MCF 10A (cell line): Measurements from ENCODE around the gene RAPGEF6. TPM values are rescaled to one million over a fixed set of nuclear protein-coding genes. Genes with fewer than 3 reads are reported as not detected.

Source experiments
- BruUV-seq: library from RNA; stranded (reverse); fragments of 400-500 nt; replicated peaks from 2 replicates; lab custom pipeline; 2021; lab: Mats Ljungman, UMichigan
- CTCF ChIA-PET: fragments of 300-600 bp; sonication (Branson Sonifier 250); formaldehyde crosslinking; extraction: SDS; loops from one replicate; lab custom pipeline; 2021; ENCODE audit warnings: antibody characterized with exemption, inconsistent platforms; lab: Yijun Ruan, JAX
- POLR2A ChIA-PET: fragments of 300-600, 350-650 bp; sonication (Branson Sonifier 250); formaldehyde crosslinking; extraction: SDS; loops from one replicate; lab custom pipeline; 2020; ENCODE audit warnings: antibody characterized with exemption, inconsistent platforms; lab: Yijun Ruan, JAX
- DNase-seq: peaks from one replicate; pipeline ENCODE4 v3.0.0-alpha.2; 2018; ENCODE audit not compliant: unreplicated experiment
- H3K27ac Mint-ChIP-seq: one replicate; pipeline ENCODE4 v1.8.0; 2022; ENCODE audit warnings: mild to moderate bottlenecking, low read depth, mixed read lengths; ENCODE audit not compliant: unreplicated experiment
- H3K27me3 Mint-ChIP-seq: one replicate; pipeline ENCODE4 v1.8.0; 2022; ENCODE audit warnings: mixed read lengths; ENCODE audit not compliant: insufficient read depth, unreplicated experiment
- H3K36me3 Mint-ChIP-seq: one replicate; pipeline ENCODE4 v1.8.0; 2022; ENCODE audit warnings: mild to moderate bottlenecking, moderate library complexity, mixed read lengths; ENCODE audit not compliant: insufficient read depth, unreplicated experiment
- H3K4me1 Mint-ChIP-seq: one replicate; pipeline ENCODE4 v1.8.0; 2022; ENCODE audit warnings: mixed read lengths; ENCODE audit not compliant: insufficient read depth, unreplicated experiment
- H3K4me3 Mint-ChIP-seq: one replicate; pipeline ENCODE4 v1.8.0; 2022; ENCODE audit warnings: mild to moderate bottlenecking, moderate library complexity, mixed read lengths; ENCODE audit not compliant: unreplicated experiment
- H3K9me3 Mint-ChIP-seq: one replicate; pipeline ENCODE4 v1.8.0; 2022; ENCODE audit warnings: mixed read lengths; ENCODE audit not compliant: unreplicated experiment
- CTCF ChIP-seq: fragments of 200-600 bp; IDR thresholded peaks from one replicate; pipeline ENCODE4 v1.8.0; 2022; ENCODE audit warnings: antibody characterized with exemption, mild to moderate bottlenecking; ENCODE audit not compliant: unreplicated experiment
- intact Hi-C: fragments of 100-400 bp; cut with micrococcal nuclease; formaldehyde crosslinking; loops from 2 replicates; pipeline ENCODE4 v1.14.1; 2022
- total RNA-seq: library from RNA; stranded (reverse); gene quantifications from 2 replicates; pipeline ENCODE4 v1.2.3, GENCODE V29; 2022

The RAPGEF6 gene
- total RNA-seq, 1 experiment from 2014 or later, result 20.5 TPM

GRCh38 chr5:131392466-131393095, 242.4 kb downstream of the RAPGEF6 start:
- ChIA-PET CTCF (interaction anchor here (1.4 kb wide), 1 partner anchor 19 kb away, joined by 4 read pairs; no protein-coding TSS in a partner anchor), POLR2A (interaction anchor here (0.6 to 1.9 kb wide), 3 partner anchors 8 to 230 kb away, joined by 3 to 4 read pairs (median 3); no protein-coding TSS in a partner anchor)
- BruUV-seq, result no TSS peak
- Mint-ChIP-seq H3K9me3 (no peaks in the 10 kb centered on the region), H3K27me3 (no peaks in the 10 kb centered on the region), H3K4me3 (no peak overlapping the region), H3K4me1 (peaks cover 4% of the 10 kb centered on the region), H3K36me3 (peaks cover 97% of the 10 kb centered on the region), H3K27ac (peak overlapping the region; percentile 39)
- DNase-seq, result no peak
- intact Hi-C loops, result no loop called here
- TF ChIP-seq CTCF, result no peak

DNA sequence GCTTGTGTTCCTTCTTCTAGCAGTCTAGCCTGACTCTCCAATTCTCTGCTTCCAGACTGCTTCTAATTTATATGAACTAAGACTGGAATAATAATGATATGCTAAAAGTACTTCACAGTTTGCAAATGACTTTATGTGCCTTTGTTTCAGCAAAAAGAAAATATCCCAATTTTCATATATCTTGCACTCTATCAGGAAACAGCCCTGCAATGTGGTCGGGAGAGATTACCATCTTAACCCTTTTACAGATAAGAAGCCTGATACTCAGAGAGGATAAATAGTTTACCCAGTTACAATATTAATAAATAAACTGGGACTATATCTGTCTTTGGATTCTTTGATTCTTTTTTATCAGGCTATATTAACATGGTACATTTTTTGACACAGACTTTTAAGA, 245.2 kb downstream of the RAPGEF6 start:
- intact Hi-C loops, result no loop called here
- no peak for DNase-seq
- TF ChIP-seq CTCF, result no peak
- H3K36me3 Mint-ChIP-seq, result peaks cover 97% of the 10 kb centered on the region
- no peak overlapping the region for H3K4me3 Mint-ChIP-seq
- H3K27ac Mint-ChIP-seq, result peak overlapping the region; percentile 13
- H3K4me1 Mint-ChIP-seq, result peaks cover 4% of the 10 kb centered on the region
- ChIA-PET POLR2A (interaction anchor here (1.4 kb wide), 1 partner anchor 11 kb away, joined by 4 read pairs; no protein-coding TSS in a partner anchor), CTCF (interaction anchor here (1.1 to 1.3 kb wide), 2 partner anchors 11 to 226 kb away, joined by 3 to 4 read pairs; no protein-coding TSS in a partner anchor)
- H3K27me3 Mint-ChIP-seq, result no peaks in the 10 kb centered on the region
- no peaks in the 10 kb centered on the region for H3K9me3 Mint-ChIP-seq
- BruUV-seq, result no TSS peak

- no peaks in the 10 kb centered on the region for H3K27me3 Mint-ChIP-seq
- H3K36me3 Mint-ChIP-seq, result peaks cover 93% of the 10 kb centered on the region
- no peaks in the 10 kb centered on the region for H3K9me3 Mint-ChIP-seq
- intact Hi-C loops, result no loop called here
- no peak for TF ChIP-seq CTCF
- peaks cover 4% of the 10 kb centered on the region for H3K4me1 Mint-ChIP-seq
- H3K27ac Mint-ChIP-seq, result peak overlapping the region; percentile 13
- POLR2A ChIA-PET, result interaction anchor here (1.4 kb wide), 1 partner anchor 10 kb away, joined by 4 read pairs; no protein-coding TSS in a partner anchor
- no peak for DNase-seq
- CTCF ChIA-PET, result interaction anchor here (0.5 to 1.3 kb wide), 5 partner anchors 11 to 1444 kb away, joined by 3 to 4 read pairs (median 3); no protein-coding TSS in a partner anchor
- no peak overlapping the region for H3K4me3 Mint-ChIP-seq
- BruUV-seq, result no TSS peak
These were observed 245.7 kb downstream of the RAPGEF6 start for GRCh38 chr5:131389096-131389868.

GRCh38 chr5:131387255-131387654, 247.8 kb downstream of the RAPGEF6 start:
- POLR2A ChIA-PET, result interaction anchor here (0.7 to 1.2 kb wide), 3 partner anchors 8 to 222 kb away, joined by 3 to 4 read pairs (median 4); partner anchors contain the start of gene CDC42SE2
- intact Hi-C loops, result no loop called here
- H3K27me3 Mint-ChIP-seq, result no peaks in the 10 kb centered on the region
- H3K9me3 Mint-ChIP-seq, result no peaks in the 10 kb centered on the region
- no peak overlapping the region for H3K4me3 Mint-ChIP-seq
- H3K4me1 Mint-ChIP-seq, result peaks cover 9% of the 10 kb centered on the region
- H3K36me3 Mint-ChIP-seq, result peaks cover 85% of the 10 kb centered on the region
- no TSS peak for BruUV-seq
- CTCF ChIA-PET, result interaction anchor here (0.6 to 1.3 kb wide), 5 partner anchors 19 to 909 kb away, joined by 3 to 4 read pairs (median 3); no protein-coding TSS in a partner anchor
- no peak for TF ChIP-seq CTCF
- no peak for DNase-seq
- H3K27ac Mint-ChIP-seq, result no peak overlapping the region
